Jurkat, Clone E6-1 (cell line): ENCODE results near the gene ZNF175.

Experiments
- DNase-seq: peaks from one replicate; pipeline ENCODE4 v3.0.0-alpha.2; 2011; ENCODE audit warnings: low read depth, low spot score
- H3K4me3 ChIP-seq: 2 replicates; pipeline ENCODE4 v1.5.1; 2011; ENCODE audit warnings: mild to moderate bottlenecking, low read length, control low read depth, moderate library complexity

ZNF175 gene

GRCh38 chr19:51586103-51586728, 15.1 kb downstream of the ZNF175 start:
- H3K4me3 ChIP-seq = no peak overlapping the region
- no peak for DNase-seq

GRCh38 chr19:51586799-51587198, 15.7 kb downstream of the ZNF175 start:
- no peak overlapping the region for H3K4me3 ChIP-seq
- DNase-seq = no peak

GRCh38 chr19:51587264-51588191, 16.4 kb downstream of the ZNF175 start:
- no peak for DNase-seq
- H3K4me3 ChIP-seq = no peak overlapping the region

- no peak overlapping the region for H3K4me3 ChIP-seq
Measured at GRCh38 chr19:51589511-51589910, 18.4 kb downstream of the ZNF175 start.

DNA sequence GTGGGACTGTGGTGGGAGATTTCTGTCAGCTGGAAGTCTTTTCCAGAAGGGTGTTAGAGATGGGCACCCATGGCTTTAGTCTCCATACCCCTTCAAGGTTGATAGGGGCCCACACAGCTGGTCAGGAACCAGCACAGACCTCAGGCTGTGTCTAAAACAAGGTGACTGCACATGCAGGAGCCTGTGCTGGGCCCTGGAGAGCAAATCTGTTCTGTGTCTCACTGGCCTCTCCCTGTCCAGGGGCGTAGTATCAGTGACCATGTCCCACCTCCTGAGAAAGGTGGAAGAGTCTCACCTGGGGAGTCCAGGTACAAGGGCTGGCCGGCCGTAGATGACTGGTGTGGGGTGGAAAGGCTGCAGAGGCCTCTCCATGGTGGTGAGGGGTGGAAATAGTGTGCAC, 19.4 kb downstream of the ZNF175 start:
- H3K4me3 ChIP-seq = no peak overlapping the region
- DNase-seq = no peak

More at GRCh38 chr19:51589511-51589910, 18.4 kb downstream of the ZNF175 start:
- no peak for DNase-seq

- DNase-seq = no peak
- no peak overlapping the region for H3K4me3 ChIP-seq
Measured at GRCh38 chr19:51592521-51592920, 21.4 kb downstream of the ZNF175 start.

- no peak for DNase-seq
- peak overlapping the region; percentile 95 for H3K4me3 ChIP-seq
Measured at GRCh38 chr19:51593138-51593890, 22.2 kb downstream of the ZNF175 start.

DNA sequence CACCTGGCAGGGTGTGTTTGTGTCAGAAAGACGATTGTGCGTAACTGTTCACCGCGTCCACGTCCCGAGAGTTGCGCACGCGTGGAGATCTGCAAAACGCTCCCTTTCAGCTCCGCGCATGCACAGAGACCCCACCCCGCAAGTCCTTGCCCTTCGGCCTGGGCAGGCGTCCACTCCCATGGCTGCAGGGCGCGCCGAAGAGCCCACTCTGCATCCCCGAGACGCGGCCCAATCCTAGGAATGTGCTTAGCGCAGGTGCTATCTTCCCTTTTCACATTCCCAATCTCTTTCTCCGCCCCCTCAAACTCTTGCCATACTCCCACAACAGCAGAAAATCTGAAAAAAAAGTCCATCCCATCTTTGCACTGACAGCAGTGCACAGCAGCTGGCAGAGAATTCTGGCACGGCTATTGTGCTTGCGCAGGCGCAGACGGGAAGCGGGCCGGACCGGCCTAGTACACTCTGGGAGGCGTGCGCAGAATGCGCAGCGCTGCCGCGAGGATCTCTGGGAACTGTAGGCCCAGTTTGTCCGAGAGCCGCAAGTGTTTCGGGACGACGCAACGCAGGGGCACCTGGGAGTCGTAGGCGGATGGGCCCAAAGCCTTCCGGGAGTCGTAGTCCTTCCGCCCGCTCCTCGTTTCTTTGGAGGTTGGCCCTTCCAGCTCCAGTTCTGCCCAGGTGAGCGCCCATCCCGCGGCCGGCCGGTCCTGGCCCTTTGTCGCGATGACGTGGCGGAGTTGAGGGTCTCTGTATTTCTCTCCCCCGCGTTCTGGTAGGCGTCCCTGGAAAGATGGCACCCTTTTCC, 23.1 kb downstream of the ZNF175 start:
- H3K4me3 ChIP-seq = peak overlapping the region; percentile 95

DNA sequence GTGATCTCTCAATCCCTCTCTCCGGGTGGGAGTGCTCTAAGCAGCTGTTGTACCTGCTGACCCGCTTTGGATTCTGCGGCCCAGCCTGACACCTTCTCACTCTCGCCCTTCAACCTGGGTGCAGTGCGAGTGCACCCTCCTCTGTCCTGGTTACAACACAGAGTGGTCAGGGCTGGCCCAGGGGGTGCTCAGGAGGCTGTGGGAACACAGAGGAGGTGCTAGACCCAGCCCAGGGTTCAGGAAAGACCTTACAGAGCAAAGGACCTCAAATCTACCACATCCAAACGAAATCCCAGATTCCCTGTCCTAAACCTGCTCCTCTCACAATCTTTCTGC, 23.7 kb downstream of the ZNF175 start:
- DNase-seq = no peak
- H3K4me3 ChIP-seq = peak overlapping the region; percentile 95

More for the DNA sequence above, 23.1 kb downstream of the ZNF175 start:
- peak; percentile 95 for DNase-seq

DNA sequence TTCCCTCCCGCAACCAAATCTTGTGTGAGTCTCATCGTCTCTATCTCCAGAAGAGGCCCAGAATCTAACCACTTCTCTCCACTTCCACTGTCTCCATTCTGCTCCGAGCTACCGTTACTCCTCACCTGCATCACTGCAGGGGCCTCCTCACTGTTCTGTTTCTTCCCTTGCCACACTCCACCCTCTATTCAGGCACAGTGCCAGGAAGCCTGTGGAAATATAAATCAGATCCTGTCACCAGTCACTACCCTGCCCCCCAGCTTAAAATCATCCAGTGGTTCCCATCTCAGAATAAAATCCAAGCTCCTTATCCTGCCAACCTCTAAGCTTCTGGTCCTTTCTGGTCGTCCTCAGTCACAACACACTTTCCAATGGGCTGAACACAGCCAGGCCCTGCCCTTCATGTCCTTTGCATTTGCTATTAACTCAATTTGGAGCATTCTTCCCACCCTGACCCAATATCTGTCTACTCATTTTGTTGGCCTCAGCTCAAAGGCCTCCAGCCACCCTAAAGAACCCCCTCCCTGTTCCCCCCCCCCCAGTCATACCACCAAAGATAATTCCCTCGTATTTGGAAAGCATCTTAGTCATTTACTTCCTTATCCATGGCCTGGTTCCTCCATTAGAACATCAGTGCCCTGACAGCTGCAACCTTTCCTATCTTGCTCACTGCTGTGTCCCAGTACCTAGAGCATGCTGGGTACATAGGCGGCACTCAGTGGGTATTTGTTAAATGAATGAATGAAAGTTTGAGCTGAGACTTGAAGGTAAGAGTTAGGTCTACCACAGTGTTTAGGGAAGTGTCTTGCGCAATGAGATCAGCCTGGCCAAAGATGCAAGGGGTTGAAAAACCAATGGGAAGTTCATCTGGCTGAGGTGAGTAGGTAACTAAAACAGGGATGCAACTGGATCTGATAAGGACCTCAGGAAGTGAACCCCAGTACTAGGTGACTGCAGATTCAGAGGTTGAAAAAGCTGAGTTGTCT, 24.4 kb downstream of the ZNF175 start:
- DNase-seq = no peak
- H3K4me3 ChIP-seq = peak overlapping the region; percentile 95

DNA sequence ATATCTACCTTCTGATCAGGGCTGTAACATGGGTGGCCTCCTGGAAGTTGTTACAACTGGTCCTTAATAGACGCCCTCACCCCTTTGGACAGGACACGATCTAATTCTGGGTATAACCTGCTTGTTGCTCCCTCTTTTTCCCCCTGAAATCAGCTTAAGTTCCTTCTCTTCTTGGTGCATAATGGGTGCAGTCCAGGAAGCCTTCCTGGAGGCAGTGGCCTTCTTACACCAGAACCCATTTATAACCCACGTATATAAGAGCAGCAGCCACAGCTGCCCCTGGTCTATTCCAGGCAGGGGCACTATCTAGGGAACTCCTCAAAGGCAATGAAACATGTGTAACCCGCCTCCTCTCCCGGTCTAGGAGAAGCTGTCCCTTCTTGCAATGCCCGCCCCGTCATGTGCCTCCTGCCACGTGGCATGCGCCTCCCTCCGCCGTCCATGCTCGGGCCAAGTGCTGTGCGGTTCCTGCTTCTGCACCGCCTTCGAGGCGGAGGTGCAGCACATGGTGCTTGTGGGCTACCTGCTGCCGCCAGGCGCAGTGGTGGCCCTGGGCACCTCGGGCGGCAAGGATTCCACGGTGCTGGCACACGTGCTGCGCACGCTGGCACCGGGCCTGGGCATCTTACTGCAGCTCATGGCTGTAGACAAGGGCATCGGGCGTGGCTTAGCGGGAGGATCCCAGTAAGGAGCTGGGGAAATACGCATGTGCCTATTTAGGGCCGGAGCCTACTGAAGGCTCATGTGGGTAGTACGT, 27.3 kb downstream of the ZNF175 start:
- H3K4me3 ChIP-seq = no peak overlapping the region

GRCh38 chr19:51599084-51599483, 28.0 kb downstream of the ZNF175 start:
- no peak overlapping the region for H3K4me3 ChIP-seq
- DNase-seq = no peak

More for the DNA sequence above, 27.3 kb downstream of the ZNF175 start:
- no peak for DNase-seq

DNA sequence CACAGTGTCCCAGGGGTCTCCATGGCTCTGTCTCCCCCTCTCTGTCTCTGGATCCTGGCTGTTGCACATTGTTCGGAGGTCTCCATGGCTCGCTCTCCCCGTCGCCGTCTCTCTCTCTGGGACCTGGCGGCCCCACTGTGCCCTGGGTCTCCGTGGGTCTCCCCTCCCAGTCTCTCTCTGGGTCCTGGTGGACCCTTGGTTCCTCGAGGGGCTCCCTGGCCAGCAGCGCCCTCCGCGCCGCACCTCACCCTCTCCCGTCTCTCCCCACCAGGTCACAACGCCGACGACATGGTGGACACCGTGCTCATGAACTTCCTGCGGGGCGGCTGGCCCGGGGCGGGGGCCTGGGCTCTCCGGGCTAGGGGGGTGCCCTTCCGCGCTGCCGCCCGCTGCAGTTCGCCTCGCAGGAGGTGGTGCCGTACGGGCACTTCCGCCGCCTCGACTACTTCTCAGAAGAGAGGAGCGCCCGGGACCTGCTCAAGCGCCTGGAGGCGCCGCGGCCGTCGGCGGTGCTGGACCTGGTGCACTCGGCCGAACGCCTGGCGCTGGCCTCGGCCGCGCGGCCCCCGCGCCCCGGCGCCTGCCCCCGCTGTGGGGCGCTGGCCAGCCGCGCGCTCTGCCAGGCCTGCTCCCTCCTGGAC, 30.0 kb downstream of the ZNF175 start:
- no peak overlapping the region for H3K4me3 ChIP-seq
- no peak for DNase-seq

- no peak overlapping the region for H3K4me3 ChIP-seq
- no peak for DNase-seq
Measured at GRCh38 chr19:51602189-51602854, 31.2 kb downstream of the ZNF175 start.

DNA sequence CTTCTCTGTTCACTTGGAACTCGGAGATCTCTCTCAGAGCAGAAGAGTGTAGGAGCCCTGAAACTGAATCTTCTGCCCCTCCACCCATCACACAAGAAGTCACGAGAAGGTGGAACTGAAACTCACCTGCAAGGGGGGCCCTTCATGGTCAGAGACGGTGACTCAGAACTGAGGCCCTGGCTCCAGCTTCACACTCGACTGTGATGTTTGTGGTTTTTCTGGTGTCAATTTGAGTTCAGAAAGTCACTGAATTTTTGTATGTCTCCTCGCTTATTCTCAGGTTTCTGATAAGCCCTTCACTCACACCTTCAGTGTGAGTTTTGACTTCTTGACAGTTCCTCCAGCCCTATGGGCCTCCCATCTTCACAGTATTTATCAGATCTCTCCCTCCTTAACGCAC, 36.0 kb downstream of the ZNF175 start:
- H3K4me3 ChIP-seq = no peak overlapping the region
- no peak for DNase-seq

DNA sequence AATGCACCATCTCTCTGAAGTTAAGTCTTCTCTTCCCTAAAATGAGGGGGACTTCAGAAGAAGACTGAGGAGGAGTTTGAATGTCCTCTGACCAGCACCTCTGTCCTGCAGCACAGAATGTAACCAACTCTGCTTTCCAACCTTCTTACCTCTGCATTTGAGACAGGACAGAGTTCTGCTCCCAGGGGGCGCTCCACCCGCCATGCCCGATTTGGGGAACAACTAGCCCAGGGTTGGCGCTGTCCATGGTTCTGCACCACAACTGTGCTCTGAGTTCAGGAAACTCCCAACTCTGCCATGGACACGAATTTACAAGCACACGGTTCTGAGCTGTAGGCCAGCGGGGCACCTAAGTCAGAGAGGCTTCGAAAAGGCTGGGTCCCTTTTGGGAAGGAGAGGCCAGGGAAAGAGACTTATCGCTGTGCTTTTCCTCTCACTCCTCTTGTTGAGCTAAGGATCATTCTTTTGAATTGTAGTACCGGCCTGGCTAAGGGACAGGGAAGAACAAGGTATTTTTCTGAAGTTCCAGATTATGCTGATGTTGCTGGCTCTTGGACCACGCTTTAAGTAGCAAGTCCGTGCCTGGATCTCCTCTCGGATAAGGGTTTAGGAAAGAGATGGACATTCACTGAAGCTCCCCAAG, 37.0 kb downstream of the ZNF175 start:
- no peak overlapping the region for H3K4me3 ChIP-seq
- peak; percentile 79 for DNase-seq
